NCI-H1694 (cell line): ENCODE results near the gene LUZP4.
A peak's percentile ranks its signal among the peaks of the same experiment; 100 is the strongest.
"Not testable (repeated sequence)": the region's sequence is repeated elsewhere in the genome, so short reads cannot be mapped to it uniquely, and the experiment has no call there.

ENCODE experiments used
- DNase-seq: peaks from one replicate; lab custom pipeline; 2025; lab: John Stamatoyannopoulos, UW

Gene LUZP4

GRCh38 chrX:115289465-115289864, at the start of gene LUZP4:
TSS of gene LUZP4 (plus strand) at chrX:115289715. CDS start at chrX:115289760, 45 bp downstream.
- DNase-seq: no peak

DNA sequence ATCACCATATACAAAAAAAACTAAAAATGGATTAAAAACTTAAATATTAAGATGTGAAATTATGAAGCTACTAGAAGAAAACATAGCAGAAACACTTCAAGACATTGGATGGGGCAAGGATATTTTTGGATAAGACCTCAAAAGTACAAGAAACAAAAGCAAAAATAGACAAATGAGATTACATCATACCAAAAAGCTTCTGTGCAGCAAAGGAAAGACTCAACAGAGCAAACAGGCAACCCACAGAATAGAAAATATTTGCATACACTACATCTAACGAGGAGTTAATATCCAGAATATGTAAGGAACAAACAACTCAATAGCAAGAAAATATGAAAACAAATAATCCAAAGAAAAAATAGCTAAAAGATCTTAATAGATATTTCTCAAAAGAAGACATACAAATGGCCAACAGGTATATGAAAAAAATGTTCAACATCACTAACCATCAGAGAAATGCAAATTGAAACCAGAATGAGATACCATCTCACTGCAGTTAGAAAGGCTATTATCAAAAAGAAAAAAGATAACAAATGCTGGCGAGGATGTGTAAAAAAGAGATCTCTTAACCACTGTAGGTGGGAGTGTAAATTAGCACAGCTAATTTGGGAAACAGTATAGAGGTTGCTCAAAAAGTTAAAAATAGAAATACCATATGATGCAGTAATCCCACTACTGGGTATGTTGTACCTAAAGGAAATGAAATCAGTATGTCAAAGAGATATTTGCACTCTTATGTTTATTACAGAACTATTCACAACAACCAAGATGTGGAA, 37.9 kb upstream of the LUZP4 start:
- DNase-seq: no peak

DNA sequence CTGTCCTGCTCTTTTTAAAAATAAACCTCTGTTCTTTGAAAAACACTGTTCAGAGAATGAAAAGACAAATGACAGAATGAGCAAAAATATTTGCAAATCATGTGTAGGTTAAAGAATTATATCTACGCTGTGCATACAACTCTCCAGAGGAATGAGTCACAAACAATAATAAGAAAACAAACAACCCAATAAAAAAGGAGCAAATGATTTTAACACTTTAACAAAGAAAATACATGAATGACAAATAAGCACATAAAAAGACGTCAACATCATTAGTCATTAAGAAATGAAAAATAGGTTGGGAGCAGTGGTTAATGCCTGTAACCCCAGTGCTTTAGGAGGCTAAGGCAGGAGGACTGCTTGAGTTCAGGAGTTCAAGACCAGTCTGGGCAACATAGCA, 34.5 kb upstream of the LUZP4 start:
- DNase-seq: no peak

GRCh38 chrX:115257711-115258110, 31.8 kb upstream of the LUZP4 start:
- DNase-seq: no peak

GRCh38 chrX:115259238-115259875, 30.2 kb upstream of the LUZP4 start:
- DNase-seq: no peak

DNA sequence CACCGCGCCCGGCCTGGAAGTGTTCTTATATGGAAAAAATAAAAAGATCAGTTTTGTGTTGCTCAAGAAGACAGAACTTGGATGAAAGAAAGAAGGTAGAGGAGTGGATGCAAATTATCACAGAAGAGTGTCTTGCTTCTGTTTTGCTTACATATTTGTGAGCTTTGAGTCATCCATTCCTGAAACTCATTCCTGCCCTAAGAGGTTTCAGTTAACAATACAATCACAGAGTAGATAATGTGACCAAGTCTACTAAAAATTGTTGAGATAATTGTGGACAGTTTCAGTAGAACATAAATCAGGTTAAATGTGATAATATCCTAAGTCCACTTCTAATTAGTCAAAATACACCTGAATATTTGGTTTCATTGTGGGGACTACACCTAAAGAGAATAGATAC, 29.2 kb upstream of the LUZP4 start:
- DNase-seq: no peak

- no peak for DNase-seq
These were observed 28.4 kb upstream of the LUZP4 start for GRCh38 chrX:115261148-115261547.

GRCh38 chrX:115264009-115264408, 25.5 kb upstream of the LUZP4 start:
- no peak for DNase-seq

DNA sequence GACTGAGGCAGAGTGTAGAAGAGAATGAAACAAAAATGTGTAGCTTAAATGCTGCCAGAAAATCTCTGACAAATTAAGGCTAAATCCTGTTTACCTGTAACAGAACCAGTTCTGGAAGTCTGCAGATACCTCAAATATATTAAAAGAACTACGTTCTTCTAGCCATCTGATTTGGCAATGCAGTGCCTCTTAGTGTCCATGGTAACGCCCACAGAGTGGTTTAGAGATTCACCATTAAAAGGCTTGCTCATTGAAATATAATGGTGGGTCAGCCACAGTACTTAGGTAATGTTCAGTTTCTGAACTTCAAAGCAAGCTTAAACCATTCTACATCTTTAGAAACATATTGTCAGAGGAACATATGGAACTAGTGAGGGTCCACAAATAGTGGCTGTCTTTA, 23.2 kb upstream of the LUZP4 start:
- DNase-seq: no peak

DNA sequence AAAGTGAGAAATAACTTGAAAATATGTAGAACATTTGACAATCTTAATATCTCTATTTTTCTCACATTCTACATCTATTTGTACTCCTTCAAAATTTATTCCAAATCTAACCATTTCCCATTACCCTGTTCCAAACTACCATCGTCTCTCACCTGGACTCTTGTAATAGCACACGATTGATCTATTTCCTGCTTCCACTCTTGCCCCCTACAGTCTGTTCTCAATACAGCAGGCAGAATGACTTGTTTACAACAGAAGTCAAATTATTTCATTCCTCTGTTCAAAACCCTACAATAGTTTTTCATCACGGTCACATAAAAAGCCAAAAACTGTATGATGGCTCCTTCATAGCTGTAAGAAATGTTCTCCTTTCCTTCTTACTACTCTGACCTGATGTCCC, 21.1 kb upstream of the LUZP4 start:
- DNase-seq: no peak

DNA sequence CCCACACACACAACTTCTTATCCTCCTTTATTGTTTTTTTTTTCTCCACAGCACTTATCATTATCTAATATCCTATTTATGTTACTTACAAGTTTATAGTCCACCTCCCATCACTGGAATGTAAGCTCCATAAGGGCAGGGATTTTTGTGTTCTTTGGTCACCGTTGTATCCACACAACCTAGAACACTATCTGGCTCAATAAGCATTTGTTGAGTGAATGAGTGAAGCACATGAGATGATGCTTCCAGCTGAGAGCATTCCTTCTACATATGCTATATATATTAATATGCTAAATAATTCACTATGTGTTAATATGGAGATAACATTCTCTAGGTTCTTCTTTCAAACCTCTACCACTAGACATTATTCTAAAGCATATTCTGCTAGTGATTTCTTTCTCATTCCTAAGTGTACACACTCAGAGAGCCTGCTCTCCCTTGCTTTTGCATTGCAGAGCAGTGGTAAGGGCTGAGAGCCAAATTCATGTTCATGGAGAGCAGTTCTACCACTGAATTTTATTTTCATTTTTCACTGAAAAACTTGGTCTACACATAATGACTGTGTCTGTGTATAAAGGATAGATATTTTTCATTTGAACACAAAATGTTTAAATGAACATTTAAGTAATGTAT, 20.3 kb upstream of the LUZP4 start:
- no peak for DNase-seq

DNA sequence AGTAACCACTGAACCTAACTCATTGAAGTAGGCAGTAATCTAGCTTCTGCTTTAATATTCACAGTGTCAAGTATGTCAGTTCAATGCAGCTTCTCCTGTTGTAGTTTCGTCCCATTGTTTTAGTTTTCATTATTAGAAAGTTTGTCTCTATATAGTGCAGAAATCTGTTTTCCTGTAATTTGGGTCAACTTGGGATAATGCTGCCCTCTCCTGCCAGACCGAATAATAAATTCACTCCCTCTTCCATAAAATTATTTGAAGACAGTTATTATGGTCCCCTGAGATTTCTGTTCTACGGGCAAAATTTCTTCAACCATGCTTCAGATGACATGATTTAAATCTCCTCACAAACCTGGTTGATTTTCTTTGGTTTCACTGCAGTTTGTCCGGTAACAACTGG, 4.6 kb upstream of the LUZP4 start:
- no peak for DNase-seq

- no peak for DNase-seq
These were observed 7.7 kb downstream of the LUZP4 start for GRCh38 chrX:115297189-115297588.

DNA sequence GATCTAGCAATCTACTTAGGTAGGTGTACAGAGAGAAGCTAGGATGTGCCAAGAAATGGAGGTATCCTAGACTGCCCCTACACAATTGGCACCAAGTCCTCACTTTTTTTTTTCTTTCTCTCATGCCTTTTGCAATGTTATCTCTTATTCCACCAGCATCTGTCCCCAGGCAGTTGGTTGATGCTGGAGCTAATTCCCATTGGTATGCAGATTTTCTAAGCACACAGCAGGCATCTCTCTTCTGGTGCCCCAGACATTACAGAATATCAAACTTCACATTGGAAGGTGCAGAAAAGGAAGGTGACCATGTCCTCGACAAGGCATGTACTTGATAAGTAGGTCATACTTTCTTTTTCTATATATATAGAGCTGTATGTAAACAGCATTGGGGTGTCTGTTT, 21.6 kb downstream of the LUZP4 start:
- DNase-seq: no peak

DNA sequence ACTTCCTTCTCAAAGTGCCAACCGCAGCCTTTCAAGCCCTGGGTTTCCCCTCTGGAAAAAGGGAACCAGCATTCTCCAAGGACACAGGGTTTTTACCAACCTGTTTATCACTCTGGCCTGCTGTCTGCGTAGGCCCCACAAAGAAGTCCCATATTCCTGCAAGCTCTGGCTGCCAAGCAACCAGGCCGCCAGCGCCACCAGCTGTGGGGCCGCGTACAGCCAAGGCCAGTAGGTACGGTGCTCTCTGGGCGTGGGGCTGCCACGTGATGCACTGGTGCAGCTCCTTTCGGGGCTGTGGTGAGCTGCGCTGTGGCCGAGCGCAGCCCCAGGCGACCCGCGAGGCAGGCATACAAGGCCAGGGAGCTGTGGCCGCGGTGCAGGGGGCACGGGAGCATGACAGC, 22.1 kb downstream of the LUZP4 start:
- DNase-seq: no peak

DNA sequence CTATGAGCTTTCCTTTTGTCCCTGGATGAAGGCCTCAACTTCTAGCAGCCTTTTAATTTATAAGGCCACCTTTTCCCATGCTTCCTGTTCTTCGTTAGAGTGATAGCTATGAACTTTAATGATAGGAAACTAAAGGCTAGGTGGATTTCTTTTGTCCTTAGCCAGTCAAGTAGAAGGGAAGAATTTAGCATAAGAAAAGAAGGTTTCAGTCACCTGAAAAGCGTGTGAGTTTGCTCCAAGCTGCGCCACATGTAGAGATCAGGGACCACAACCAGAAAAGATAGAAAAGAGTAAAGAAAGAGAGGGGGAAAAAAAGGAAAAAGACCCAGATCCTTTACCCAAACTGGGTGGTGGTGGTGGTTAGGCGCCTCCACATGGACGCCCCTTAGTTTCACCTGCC, 28.6 kb downstream of the LUZP4 start:
- DNase-seq: no peak

- no peak for DNase-seq
These were observed 32.9 kb downstream of the LUZP4 start for GRCh38 chrX:115322375-115322774.

- DNase-seq: no peak
These were observed 34.7 kb downstream of the LUZP4 start for GRCh38 chrX:115324194-115324593.

DNA sequence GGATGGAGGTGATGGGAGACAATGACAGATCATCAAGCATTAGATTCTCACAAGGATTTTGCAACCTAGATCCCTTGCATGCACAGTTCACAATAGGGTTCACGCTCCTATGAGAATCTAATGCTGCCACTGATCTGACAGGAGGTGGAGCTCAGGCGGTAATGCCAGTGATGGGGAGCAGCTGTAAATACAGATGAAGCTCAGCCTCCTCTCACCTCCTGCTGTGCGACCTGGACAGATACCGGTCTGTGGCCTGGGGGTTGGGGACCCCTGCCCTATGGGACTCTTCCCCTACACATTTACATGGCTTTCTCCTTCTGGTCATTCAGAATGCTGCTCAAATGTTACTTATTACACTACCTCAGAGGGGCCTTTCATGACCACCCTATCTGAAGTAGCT, 39.8 kb downstream of the LUZP4 start:
- not testable (repeated sequence) for DNase-seq

GRCh38 chrX:115330498-115331168, 41.1 kb downstream of the LUZP4 start:
- peak; percentile 34 for DNase-seq

DNA sequence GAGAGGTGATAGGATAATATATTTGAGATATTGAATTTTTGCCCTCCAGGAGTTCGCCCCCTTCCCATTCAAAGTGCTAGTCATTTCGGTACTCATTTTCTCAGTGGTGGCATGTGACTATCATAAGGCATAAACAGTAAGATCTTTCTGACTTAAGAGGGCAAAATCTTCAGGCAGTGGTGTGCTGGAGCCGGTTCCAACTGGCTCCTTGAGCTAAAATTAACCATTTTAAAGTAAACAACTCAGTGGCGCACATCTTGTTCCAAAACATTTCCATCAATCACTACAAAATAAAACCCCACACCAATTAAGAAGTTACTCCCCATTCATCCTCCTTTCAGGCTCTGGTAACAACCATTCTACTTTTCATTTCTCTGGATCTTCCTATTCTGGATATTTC, 43.3 kb downstream of the LUZP4 start:
- no peak for DNase-seq

- no peak for DNase-seq
These were observed 43.9 kb downstream of the LUZP4 start for GRCh38 chrX:115333446-115333845.
